Panc1 (cell line): ENCODE measurements around the gene GAS7. TPM values are rescaled to one million over a fixed set of nuclear protein-coding genes. Genes with fewer than 3 reads are reported as not detected.

Experiments used
- ATAC-seq: fragments of 200-7000 bp; cut with Tn5 transposase; 2 replicates; pipeline ENCODE4 v1.9.1; 2020; ENCODE audit warnings: mild to moderate bottlenecking, moderate library complexity
- BruUV-seq: library from RNA; stranded (reverse); fragments of 400-500 nt; replicated peaks from 2 replicates; lab custom pipeline; 2021; lab: Mats Ljungman, UMichigan
- CTCF ChIA-PET: fragments of 300-600 bp; sonication (Branson Sonifier 250); formaldehyde crosslinking; loops from one replicate; lab custom pipeline; 2022; ENCODE audit warnings: antibody characterized with exemption; lab: Charles Lee
- POLR2A ChIA-PET: fragments of 300-600 bp; sonication (Branson Sonifier 250); formaldehyde crosslinking; loops from one replicate; lab custom pipeline; 2022; ENCODE audit warnings: antibody characterized with exemption; lab: Charles Lee
- DNase-seq: peaks from one replicate; pipeline ENCODE4 v3.0.0-alpha.2; 2010; ENCODE audit warnings: low read depth, low spot score
- H3K27ac ChIP-seq: 2 replicates; pipeline ENCODE4 v1.5.1; 2011; ENCODE audit warnings: mild to moderate bottlenecking, low read length, inconsistent platforms
- H3K27me3 ChIP-seq: fragments of 200-500 bp; sonication (Bioruptor generic); 2 replicates; pipeline ENCODE4 v1.6.0; 2014; ENCODE audit warnings: low read length, inconsistent platforms; ENCODE audit not compliant: control insufficient read depth, insufficient read depth
- H3K36me3 ChIP-seq: fragments of 200-500 bp; sonication (Bioruptor generic); 2 replicates; pipeline ENCODE4 v1.5.1; 2014; ENCODE audit warnings: inconsistent platforms, mild to moderate bottlenecking, low read length, moderate library complexity; ENCODE audit not compliant: control insufficient read depth, insufficient read depth
- H3K4me1 ChIP-seq: 2 replicates; pipeline ENCODE4 v1.5.1; 2011; ENCODE audit warnings: inconsistent platforms, mild to moderate bottlenecking, low read length, moderate library complexity; ENCODE audit not compliant: control insufficient read depth, insufficient read depth
- H3K4me3 ChIP-seq, 2 experiments: 2 replicates each; pipeline ENCODE4 v1.5.1; 2011 to 2012; ENCODE audit warnings: low read depth in 2 of 2, low read length in 2 of 2, mild to moderate bottlenecking in 2 of 2, inconsistent platforms in 1 of 2, moderate library complexity in 1 of 2
- H3K9me3 ChIP-seq: fragments of 200-500 bp; sonication (Bioruptor generic); 2 replicates; pipeline ENCODE4 v1.5.1; 2014; ENCODE audit warnings: low read depth, mild to moderate bottlenecking, inconsistent platforms, low read length, moderate library complexity; ENCODE audit not compliant: control insufficient read depth, insufficient read depth
- CTCF ChIP-seq: fragments of 450-650 bp; IDR thresholded peaks from 2 replicates; pipeline ENCODE4 v1.5.1; 2017; ENCODE audit warnings: mild to moderate bottlenecking
- POLR2AphosphoS5 ChIP-seq: IDR thresholded peaks from 2 replicates; pipeline ENCODE4 v1.6.1; 2012; ENCODE audit warnings: mild to moderate bottlenecking, low read depth, low read length, moderate library complexity
- REST ChIP-seq, 2 experiments: IDR thresholded peaks; 2 replicates each; pipeline ENCODE4 v1.6.1; 2011 to 2012; ENCODE audit warnings: low read depth in 2 of 2, control low read depth in 1 of 2, low read length in 1 of 2, mild to moderate bottlenecking in 1 of 2, moderate library complexity in 1 of 2; ENCODE audit not compliant: insufficient read depth in 1 of 2
- SIN3A ChIP-seq: IDR thresholded peaks from 2 replicates; pipeline ENCODE4 v1.6.1; 2012; ENCODE audit warnings: low read depth, mild to moderate bottlenecking, low read length, moderate library complexity, borderline replicate concordance; ENCODE audit not compliant: insufficient read depth
- TCF7L2 ChIP-seq: IDR thresholded peaks from 2 replicates; pipeline ENCODE4 v1.6.1; 2011; ENCODE audit warnings: mild to moderate bottlenecking, low read depth, low read length, inconsistent platforms
- in situ Hi-C: cut with HindIII; loops from 2 replicates; pipeline ENCODE4 v1.10.0; 2016; ENCODE audit warnings: low sequenced_read_pairs, low pct_unique_long_range_greater_than_20kb
- intact Hi-C: fragments of 100-400 bp; cut with micrococcal nuclease; formaldehyde crosslinking; loops from one replicate; pipeline ENCODE4 v1.10.0; 2022; ENCODE audit not compliant: unreplicated experiment
- total RNA-seq: library from RNA; stranded (reverse); gene quantifications from one replicate; pipeline ENCODE4 v1.2.1, GENCODE V29; 2021; ENCODE audit not compliant: unreplicated experiment

Gene GAS7
- total RNA-seq, 1 experiment from 2014 or later, result 0.05 TPM

- no peaks in the 10 kb centered on the region for H3K4me1 ChIP-seq
- ChIA-PET POLR2A (no interaction called here), CTCF (no interaction called here)
- H3K4me3 ChIP-seq, result no peak overlapping the region
- no peaks in the 10 kb centered on the region for H3K9me3 ChIP-seq
- H3K36me3 ChIP-seq, result no peaks in the 10 kb centered on the region
- no TSS peak for BruUV-seq
- no peak for TF ChIP-seq REST (IDR thresholded peaks at IDR 0.05; ENCODE audit: insufficient read depth in 1 of 2, low read depth in 2 of 2, low read length in 1 of 2)
- TF ChIP-seq CTCF, result no peak
- no peak for TF ChIP-seq POLR2AphosphoS5
- no peak for TF ChIP-seq SIN3A
- no peak for TF ChIP-seq TCF7L2
- H3K27ac ChIP-seq, result no peak overlapping the region
- H3K27me3 ChIP-seq, result no peaks in the 10 kb centered on the region
- in situ Hi-C loops, result no loop called here
- DNase-seq (no peak), ATAC-seq (no peak)
- intact Hi-C loops, result no loop called here
Observed at GRCh38 chr17:9974448-9975381, 223.7 kb downstream of the GAS7 start.

- ATAC-seq, result no peak
- H3K36me3 ChIP-seq, result no peaks in the 10 kb centered on the region
- H3K9me3 ChIP-seq, result no peaks in the 10 kb centered on the region
- ChIA-PET CTCF (no interaction called here), POLR2A (no interaction called here)
- BruUV-seq, result no TSS peak
- no peak overlapping the region for H3K27ac ChIP-seq
- no peaks in the 10 kb centered on the region for H3K4me1 ChIP-seq
- intact Hi-C loops (no loop called here), in situ Hi-C loops (no loop called here)
- H3K4me3 ChIP-seq, result no peak overlapping the region
- TF ChIP-seq CTCF (no peak), SIN3A (no peak), TCF7L2 (no peak), POLR2AphosphoS5 (no peak), REST (IDR thresholded peaks at IDR 0.05; ENCODE audit: insufficient read depth in 1 of 2, low read depth in 2 of 2, low read length in 1 of 2) (no peak)
- no peaks in the 10 kb centered on the region for H3K27me3 ChIP-seq
- no peak for DNase-seq
Observed at GRCh38 chr17:9973669-9974447, 224.5 kb downstream of the GAS7 start.
